ENCODE results near the gene NBEA.
A peak's percentile ranks its signal among the peaks of the same experiment; 100 is the strongest.

NBEA gene

DNA sequence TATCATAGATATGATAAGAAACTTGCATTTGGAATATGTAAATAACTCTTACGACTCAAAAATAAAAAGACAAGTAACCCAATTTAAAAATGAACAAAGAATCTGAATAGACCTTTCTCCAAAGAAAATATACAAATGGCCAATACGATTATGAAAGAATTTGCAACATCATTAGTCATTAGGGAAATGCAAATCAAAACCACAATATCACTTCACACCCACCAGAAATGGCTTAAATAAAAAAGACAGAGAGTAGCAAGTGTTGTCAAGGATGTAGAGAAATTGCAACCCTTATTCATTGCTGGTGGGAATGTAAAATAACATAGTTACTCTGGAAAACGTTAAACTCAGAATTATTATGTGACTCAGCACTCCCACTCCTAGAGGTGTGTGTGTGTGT, 761.0 kb downstream of the NBEA start:
- FAIRE-seq (no peak), DNase-seq (ENCODE audit: insufficient read length, low spot score) (no peak)
- no peak for TF ChIP-seq POLR2A (IDR thresholded peaks at IDR 0.05; ENCODE audit: low read depth, low read length)

DNA sequence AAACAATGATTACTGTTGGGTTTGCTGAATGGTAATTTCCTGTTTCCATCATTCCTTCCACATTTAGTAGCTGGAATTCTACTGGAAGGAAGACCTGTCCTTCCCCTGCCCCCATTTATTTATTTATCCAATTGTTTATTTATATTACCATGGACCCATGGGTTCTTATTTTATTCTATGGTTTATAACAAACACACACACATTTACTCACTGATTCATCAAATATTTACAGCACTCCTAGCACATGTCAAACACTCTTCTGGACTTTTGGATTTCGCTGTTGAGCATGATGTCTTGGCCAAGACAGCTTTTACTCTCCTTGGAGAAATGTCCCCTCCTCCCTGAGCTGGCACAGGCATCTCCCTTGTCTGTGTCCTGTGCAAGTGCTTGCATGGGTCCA, 762.3 kb downstream of the NBEA start:
- no peak for FAIRE-seq
- no peak for DNase-seq (ENCODE audit: insufficient read length, low spot score)
- no peak for TF ChIP-seq POLR2A (IDR thresholded peaks at IDR 0.05; ENCODE audit: low read depth, low read length)

DNA sequence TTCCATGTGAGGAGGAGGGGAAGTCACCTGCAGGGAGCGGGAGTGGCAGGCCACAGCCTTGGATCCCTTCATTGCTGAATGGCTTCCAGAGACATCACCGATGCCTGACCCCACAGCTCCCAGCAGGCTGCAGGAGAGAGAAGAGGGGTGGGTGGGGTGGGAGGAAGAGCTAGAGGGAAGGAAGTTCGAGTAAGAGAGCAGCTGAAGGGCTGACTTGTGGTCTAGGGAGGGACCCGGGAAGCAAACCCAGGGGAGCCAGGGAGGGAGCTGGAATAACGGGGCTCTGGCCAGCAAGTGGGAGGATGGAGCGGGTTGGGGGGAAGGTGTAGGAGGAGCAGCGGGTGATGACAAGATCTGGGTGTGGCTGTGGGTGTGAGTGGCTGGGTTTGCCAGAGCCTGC, 764.2 kb downstream of the NBEA start:
- no peak for FAIRE-seq
- DNase-seq (ENCODE audit: insufficient read length, low spot score) = no peak
- TF ChIP-seq POLR2A (IDR thresholded peaks at IDR 0.05; ENCODE audit: low read depth, low read length) = no peak

DNA sequence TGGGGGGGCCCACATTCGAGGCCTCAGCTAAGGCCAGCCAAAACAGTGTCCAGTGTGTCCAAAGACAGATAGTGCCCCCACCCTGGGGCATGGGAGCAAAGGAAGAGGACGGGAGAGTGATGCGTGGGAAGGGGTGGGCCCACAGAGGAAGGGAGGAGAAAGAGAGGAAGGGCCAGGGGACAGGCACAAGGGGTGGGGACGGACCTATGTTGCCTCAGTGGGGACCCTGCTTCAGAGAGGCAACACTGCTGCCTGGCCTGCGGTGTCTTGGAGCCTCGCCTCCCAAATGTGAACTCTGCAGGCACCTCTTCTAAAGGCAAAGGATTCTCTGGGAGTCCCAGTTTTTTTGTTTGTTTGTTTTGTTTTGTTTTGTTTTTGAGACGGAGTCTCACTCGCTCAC, 764.7 kb downstream of the NBEA start:
- DNase-seq (ENCODE audit: insufficient read length, low spot score) (no peak), FAIRE-seq (no peak)

DNA sequence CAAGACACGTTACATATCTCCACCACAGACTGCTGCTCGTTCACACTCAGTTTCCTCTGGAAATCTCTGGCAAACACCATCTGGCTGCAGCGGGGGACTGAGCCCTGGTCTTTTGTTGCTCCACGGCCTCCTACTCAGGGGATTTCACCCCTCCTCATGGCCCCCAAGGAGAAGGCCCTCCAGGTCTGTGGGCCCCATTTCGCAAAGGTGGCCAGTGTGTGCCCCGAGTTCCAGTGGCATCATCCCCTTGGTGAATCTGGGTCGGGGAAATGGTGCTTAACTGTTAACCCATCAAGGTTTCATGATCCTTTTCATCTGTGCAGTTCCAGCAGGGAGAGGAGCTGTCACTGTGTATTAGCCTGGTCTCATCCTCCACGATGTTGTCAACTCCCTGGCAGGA, 769.8 kb downstream of the NBEA start:
- no peak for DNase-seq (ENCODE audit: insufficient read length, low spot score)
- TF ChIP-seq POLR2A (IDR thresholded peaks at IDR 0.05; ENCODE audit: low read depth, low read length) = no peak
- FAIRE-seq = no peak

More for the DNA sequence above, 764.7 kb downstream of the NBEA start:
- TF ChIP-seq POLR2A (IDR thresholded peaks at IDR 0.05; ENCODE audit: low read depth, low read length) = no peak

DNA sequence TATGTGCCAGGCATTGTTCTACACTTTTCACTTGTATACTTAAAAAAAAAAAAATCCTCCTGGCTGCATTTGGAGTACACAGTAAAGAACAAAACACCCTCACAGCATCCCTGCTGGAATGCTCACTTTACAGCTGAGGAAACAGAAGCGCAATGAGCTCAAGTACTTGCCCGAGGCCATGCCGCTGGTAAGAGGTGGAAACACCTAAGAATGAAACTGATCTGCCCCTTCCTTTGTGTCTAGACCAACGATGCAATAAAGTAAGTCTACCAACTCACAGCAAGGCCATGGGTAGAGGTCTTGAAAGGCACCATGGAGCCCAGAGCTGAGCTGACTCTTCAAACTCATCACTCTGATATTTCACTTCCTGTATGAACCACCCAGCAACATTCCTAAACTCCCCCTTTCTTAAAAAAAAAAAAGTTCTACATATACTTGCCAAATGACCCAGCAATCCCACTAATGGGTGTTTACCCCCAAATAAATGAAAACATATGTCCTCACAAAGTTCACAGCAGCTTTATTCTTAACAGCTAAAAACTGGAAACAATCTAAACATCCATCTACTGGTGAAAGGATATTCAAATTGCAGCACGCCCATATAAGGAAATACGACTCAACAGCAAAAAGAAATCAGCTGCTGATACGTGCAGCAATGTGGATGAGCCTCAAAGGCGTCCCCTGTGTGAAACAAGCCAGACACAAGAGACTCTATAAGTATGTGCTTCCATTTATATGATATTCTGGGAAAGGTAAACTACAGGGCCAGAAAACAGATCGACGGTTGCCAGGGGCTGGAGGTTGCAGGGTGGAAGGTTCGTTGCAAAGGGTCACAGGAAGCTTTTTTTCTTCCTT, 771.1 kb downstream of the NBEA start:
- DNase-seq (ENCODE audit: insufficient read length, low spot score) = no peak
- FAIRE-seq = no peak
- no peak for TF ChIP-seq POLR2A (IDR thresholded peaks at IDR 0.05; ENCODE audit: low read depth, low read length)

DNA sequence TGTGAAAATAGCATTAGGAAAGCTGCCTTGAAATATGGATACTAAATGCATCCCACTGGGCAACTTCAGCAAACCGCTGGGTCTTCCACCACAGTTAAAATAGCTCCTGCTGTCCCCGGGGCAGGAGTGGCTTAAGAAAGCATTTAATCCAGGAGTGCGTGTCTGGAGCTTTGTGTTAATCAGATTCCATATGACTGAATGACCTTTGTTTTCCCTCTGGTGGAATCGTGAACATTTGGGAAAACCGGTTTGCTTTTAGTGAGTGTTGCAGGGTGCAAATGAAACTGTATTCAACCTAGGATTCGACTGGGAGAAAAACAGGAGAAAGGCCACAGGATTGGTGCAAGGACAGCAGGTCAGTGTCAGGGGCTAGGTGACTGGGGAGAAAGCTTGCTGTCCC, 772.1 kb downstream of the NBEA start:
- DNase-seq (ENCODE audit: insufficient read length, low spot score) (no peak), FAIRE-seq (no peak)
- no peak for TF ChIP-seq POLR2A (IDR thresholded peaks at IDR 0.05; ENCODE audit: low read depth, low read length)

DNA sequence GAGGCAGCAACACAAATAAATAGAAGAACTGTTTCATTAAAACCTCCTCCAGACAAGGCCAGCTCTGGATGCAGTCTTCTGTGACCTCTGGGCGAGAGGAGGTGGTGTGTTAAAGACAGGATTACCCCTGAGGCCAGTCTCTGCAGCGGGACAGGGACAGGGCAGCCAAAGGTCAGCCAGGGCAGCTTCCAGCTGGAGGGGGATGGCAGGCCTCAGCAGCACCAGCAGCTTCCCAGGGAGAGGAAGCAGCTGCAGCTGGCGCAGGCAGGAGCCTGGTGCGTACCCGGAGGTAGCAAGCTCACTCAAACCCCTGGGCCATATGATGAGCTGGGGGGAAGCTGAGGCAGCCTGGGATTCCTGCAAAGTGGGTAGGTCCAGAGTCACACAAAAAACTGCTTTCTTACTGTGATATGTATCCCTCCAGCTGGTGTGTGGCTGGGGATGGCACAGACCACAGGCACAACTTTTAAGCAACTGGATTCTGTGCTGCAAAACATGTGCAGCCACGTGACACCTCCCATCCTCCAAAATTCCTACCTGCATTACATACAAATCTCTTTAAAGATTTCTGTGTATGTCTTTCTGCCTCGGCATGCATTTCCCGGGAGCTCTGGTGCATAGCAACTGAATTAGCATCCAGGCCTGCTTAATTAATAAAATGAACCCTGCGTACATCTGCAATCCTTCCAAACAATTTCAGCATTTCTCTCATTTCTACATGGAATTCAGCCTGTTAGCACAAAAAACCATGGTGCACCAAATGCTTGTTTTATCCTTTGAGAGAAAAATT, 772.7 kb downstream of the NBEA start:
- FAIRE-seq = no peak
- no peak for TF ChIP-seq POLR2A (IDR thresholded peaks at IDR 0.05; ENCODE audit: low read depth, low read length)
- DNase-seq (ENCODE audit: insufficient read length, low spot score) = no peak

DNA sequence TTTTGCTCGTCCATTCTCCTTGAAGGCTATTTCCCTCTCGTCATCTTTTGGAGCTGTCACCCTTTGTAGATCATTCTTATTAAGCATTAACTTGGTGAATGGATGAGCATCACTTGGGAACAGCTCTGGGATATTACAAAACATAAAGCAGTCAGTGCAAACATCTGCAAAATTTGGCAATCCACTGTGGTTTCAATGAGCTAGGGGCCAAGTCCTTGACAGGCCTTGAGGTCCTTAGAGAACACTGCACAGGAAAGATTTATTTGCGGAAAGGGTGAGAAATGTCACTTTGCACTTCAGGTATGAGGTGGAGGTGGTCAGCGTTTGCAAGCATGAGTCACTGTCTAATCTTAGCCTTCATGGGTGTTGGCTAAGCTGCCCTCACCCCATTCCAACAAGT, 774.1 kb downstream of the NBEA start:
- DNase-seq (ENCODE audit: insufficient read length, low spot score) = no peak
- no peak for TF ChIP-seq POLR2A (IDR thresholded peaks at IDR 0.05; ENCODE audit: low read depth, low read length)
- FAIRE-seq = no peak

DNA sequence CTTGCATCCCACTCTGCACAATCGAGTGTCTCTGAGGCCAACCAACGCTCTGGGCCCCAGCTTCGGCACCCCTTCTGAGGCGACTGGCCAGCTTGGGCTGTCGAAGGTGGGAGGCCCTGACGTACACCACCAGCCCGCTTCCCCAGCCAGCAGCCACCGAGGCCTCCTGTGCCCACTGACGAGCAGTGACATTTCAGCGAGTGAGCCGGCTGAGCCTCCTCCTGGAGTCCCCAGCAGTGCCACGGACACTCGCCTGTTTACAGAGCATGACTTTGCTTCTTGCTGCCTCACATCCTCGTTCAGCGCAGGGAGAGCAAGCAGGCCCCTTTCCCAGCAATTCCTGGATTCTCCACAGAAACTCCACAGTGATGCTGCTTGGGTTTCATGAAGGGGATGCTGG, 774.7 kb downstream of the NBEA start:
- TF ChIP-seq POLR2A (IDR thresholded peaks at IDR 0.05; ENCODE audit: low read depth, low read length) = no peak
- no peak for FAIRE-seq
- no peak for DNase-seq (ENCODE audit: insufficient read length, low spot score)

DNA sequence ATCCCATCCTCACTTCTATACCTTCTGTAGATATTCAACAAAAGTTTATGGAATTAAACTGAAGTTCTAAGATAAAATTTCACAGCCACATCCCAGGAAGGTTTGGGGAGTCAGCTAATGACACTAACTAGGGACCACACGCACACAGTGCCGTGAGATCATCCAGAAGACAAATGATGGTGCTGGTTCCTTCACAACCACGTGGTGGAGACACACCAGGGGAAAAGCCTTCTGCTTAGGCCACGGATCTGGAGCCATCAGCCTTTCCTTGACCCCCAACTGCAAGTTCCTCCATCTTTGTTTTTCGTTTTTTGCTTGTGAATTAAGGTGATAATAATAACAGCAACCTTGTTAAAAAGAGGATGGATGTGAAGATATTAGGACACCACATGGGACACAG, 776.0 kb downstream of the NBEA start:
- no peak for DNase-seq (ENCODE audit: insufficient read length, low spot score)
- FAIRE-seq = no peak
- TF ChIP-seq POLR2A (IDR thresholded peaks at IDR 0.05; ENCODE audit: low read depth, low read length) = no peak

DNA sequence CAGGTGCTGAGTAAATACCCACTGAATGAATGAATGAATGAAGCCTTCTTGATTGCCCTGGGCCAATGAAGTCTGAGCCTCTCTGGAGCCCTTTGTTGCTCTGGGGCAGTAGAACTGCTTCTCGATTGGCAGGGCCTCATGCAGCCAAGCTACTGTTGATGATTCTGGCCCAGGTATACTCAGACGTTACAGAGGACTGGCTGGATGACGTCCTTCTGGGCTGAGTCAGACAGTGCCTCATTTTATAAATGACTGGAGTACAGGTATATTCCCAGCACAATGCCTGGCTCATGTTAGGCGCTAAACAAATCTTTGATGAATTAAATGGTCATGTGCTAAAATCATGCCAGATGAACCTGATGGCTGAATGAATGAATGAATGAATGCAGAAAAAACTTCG, 778.2 kb downstream of the NBEA start:
- DNase-seq (ENCODE audit: insufficient read length, low spot score) = no peak
- no peak for FAIRE-seq
- TF ChIP-seq POLR2A (IDR thresholded peaks at IDR 0.05; ENCODE audit: low read depth, low read length) = no peak

DNA sequence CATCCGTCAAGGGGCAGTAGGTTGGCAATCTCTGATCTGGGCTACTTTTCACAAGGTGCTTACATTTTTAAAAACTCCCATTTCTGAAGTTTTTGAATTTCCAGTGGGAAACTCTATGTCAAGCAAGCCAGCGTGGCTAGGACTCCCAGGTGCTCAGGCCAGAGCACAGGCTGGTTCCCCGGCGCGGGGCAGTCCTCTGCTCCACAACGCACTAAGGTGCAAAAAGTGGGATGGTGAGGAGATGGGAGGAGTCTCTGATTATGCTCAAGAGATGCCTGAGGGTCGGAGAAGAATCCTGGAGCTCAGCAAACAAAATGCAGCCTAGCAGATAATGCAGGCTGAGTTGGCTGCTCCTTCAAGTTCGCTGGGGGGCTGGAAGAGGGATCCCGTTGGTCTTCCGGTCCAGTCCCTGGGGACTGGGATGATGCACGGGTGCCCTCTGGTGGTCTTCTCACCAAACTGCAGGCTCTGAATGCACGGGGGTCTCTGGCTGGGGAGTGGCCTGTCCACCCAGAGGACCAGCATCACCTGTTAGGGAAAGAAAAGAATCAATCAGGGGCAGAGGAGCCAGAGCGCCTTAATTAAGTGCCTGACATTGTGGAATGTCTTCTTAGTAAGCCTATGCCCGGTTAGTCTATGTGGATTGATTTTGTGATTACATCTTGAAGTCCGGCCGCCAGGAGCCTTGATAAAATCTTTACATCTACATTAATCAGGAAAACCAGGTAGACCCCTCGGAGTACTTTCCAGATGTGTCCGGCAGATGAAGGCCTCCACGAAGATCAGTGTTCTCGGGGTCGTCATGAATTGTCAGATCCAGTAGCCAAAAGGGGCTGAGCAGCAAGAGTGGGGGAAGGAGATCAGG, 778.9 kb downstream of the NBEA start:
- FAIRE-seq = no peak
- TF ChIP-seq POLR2A (IDR thresholded peaks at IDR 0.05; ENCODE audit: low read depth, low read length) = no peak
- DNase-seq (ENCODE audit: insufficient read length, low spot score) = peak; percentile 47

Data from H54 (cell line).